HG03354 (cell line): ENCODE measurements around the gene ZNF446.
"Not testable (repeated sequence)": the region's sequence is repeated elsewhere in the genome, so short reads cannot be mapped to it uniquely, and the experiment has no call there.

Experiments used
- ATAC-seq: cut with Tn5 transposase; IDR thresholded peaks from one replicate; pipeline ENCODE4 v1.9.1; 2021; ENCODE audit warnings: mild to moderate bottlenecking; ENCODE audit not compliant: unreplicated experiment, poor library complexity, severe bottlenecking

ZNF446 gene

DNA sequence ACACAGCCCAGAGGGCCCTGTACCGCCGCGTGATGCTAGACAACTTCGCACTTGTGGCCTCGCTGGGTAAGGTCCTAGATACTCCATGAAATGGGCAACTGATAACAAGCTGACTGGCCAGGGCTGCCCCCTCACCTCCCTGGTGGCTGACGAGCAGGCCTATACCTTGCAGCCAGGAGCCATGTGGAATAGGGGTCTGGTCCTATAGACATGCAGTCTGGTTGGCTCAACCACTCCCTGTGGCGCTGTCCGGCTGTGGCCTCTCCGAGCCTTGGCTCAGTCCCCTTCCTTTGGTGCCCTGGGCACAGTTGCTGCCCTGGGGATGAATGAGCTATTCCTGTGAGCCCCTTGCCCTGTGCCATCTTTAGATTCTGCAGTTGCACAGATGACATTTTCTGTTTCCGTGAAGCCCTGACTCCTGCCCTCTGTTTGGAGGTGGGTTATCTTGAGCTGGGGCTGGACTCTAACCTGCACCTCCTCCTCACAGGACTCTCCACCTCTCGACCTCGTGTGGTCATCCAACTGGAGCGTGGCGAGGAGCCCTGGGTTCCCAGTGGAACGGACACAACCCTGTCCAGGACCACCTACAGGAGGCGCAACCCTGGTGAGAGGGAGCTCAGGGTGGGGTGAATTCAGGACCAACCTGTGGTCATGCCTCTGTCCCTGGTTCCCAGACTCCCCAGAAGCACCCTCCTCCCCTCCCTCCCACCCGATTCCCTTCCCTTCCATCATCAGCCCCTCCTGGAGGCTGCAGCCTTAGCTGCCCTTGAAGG is 6.7 kb upstream of the ZNF446 start:
- ATAC-seq = no peak

DNA sequence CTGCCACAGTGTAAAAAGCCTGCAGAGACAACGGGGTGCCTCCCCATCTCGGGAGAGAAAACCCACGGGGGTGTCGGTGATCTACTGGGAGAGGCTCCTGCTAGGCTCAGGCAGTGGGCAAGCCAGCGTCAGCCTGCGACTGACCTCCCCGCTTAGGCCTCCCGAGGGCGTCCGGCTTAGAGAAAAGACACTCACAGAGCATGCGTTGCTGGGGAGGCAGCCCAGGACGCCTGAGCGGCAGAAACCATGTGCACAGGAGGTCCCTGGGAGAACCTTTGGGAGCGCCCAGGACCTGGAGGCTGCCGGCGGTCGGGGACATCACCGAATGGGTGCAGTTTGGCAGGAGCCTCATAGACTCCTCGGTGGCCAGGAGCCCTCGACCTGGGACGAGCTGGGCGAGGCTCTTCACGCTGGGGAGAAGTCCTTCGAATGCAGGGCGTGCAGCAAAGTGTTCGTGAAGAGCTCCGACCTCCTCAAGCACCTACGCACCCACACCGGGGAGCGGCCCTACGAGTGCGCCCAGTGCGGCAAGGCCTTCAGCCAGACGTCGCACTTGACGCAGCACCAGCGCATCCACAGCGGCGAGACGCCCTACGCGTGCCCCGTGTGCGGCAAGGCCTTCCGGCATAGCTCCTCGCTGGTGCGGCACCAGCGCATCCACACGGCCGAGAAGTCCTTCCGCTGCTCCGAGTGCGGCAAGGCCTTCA is 5.2 kb upstream of the ZNF446 start:
- ATAC-seq = not testable (repeated sequence)

DNA sequence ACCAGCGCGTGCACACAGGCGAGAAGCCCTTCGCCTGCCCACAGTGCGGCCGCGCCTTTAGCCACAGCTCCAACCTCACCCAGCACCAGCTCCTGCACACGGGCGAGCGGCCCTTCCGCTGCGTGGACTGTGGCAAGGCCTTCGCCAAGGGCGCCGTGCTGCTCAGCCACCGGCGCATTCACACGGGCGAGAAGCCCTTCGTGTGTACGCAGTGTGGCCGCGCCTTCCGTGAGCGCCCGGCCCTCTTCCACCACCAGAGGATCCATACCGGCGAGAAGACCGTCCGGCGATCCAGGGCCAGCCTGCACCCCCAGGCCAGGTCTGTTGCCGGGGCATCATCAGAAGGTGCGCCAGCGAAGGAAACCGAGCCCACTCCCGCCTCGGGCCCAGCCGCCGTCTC is 4.4 kb upstream of the ZNF446 start:
- ATAC-seq = no peak

DNA sequence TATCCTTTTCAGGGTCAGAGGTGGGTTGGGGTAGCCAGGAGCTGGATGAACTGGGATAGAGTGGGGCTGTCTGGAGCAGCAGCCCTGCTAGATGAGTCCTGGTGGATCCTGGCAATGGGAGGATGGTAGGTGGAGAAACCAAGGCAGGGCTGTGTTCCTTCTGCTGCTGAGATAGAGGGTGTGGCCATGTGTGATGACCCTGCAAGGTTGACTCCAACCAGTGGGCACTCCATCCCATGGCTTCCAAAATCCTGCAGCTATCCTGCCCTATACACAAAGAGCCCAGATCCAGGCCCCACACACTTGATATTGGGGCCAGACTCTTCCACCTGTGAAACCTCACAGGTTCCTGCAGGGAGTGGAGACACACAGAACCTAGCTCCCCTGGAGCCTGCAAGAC is 2.4 kb upstream of the ZNF446 start:
- no peak for ATAC-seq

DNA sequence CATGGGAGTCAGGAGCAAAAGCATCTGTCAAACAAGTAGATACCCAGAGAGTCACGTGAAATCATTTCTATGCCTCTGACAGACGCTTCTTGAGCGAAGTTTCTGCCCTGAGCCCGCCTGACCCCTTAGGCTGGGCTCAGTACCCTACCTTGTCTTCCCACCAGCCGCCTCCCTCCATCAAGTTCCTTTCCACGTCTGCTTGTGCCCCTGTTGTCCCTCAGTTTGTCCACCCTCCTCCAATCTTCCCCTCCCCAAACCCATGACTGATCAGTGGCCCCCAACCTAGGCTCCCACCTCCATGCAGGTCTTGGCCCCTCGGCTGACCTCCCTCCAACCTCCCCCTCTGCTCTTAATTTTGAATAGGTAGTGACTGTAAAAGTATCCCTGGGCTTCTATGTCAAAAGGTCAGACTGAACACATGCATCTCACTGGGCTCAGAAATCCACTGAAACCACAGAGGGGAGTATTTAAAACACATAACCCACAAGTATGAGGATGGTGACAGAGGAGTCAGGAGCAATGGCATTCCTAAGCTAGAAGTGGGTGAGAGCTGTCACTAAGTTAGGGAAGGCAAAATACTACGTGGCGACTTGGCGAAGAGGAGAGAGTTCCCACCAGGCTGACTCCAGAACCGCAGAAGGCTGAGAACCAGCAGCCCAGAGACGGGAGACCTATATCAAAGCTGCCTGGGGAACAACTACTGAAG is 1.7 kb upstream of the ZNF446 start:
- no peak for ATAC-seq

DNA sequence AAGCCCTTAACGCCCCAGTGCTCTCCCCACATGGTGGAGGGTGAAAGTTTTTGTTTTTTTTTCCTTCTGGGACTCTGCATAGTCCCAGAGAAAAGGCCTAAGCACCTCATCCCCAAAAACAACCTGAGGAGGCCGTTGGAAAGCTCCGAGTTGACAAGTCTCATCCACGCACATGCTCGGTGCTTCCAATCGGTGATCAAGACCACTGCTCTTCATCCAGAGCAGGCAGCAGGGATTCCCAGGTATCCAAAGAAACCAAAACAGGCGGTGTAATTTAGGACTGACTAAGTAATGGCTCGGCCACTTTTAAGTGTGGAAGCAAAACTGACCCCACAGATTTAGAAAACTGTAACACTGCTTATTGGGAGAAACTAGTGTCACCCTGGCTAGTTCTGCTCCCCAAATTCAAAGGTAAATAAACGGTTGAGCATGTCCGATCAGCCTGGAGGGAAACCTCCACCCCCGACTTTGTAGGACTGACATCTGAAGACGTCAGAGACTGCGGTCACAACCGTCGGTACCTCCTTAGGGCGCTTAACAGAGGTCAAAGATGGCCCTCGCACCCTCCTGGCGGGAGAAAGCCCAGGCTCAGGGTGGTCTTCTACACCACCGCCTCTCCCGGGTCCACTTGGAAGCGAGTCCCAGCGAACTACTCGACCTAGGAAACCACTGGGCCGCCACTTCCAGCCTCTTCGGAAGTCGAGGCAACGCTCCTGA is 997 bp upstream of the ZNF446 start:
- ATAC-seq = peak; percentile 10

DNA sequence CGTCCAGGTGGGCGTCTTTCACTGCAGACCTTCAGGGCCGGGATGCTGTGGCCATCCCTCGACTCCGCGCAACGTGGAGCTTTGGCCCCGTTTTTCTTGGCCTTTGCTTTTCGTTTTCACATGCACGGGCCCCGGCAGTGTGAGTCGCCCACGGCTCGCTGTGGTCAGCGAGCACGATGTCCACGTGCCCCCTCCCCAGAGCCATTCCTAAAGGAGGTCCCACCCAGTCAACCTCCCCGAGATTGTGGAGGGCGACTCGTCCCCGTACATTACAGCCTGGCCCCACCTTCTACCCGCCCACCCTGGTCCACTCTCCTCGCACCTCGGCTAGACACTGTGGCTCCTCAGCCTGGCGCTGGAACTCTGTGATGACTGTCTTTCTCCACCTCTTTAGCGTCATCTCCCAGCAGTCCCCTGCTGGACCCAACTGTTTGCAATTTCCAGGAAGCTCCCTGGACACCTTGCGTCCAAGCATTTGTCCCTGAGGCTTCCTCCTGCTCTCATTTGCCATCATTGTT is 405 bp downstream of the ZNF446 start:
- no peak for ATAC-seq

DNA sequence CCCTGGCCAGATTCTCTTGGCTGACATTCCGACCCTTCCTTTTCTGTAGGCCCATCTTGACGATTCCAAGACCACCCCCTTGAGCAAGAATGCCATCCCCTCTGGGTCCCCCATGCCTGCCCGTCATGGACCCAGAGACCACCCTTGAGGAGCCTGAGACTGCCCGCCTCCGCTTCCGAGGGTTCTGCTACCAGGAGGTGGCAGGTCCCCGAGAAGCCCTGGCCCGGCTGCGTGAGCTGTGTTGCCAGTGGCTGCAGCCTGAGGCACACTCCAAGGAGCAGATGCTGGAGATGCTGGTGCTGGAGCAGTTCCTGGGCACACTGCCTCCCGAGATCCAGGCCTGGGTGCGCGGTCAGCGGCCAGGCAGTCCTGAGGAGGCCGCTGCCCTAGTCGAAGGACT is 978 bp downstream of the ZNF446 start:
- no peak for ATAC-seq

DNA sequence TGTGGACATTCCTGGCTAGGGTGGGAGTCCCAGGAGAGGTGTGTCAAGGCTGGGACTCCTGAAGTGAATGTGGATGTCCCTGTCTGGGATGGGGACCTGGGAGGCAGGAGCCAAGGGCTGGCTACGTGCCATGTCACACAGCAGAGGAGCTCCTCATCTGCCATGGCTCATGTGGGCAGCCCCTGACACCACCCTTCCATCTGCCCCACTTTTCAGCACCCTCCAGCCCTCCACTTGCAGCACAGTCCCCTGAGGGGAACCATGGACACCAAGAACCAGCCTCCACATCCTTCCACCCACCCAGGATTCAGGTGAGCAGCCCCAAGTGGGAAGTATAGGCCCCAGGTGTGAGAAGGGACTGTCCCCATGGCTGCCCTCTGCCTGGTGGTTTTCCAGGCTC is 1.7 kb downstream of the ZNF446 start:
- ATAC-seq = no peak

DNA sequence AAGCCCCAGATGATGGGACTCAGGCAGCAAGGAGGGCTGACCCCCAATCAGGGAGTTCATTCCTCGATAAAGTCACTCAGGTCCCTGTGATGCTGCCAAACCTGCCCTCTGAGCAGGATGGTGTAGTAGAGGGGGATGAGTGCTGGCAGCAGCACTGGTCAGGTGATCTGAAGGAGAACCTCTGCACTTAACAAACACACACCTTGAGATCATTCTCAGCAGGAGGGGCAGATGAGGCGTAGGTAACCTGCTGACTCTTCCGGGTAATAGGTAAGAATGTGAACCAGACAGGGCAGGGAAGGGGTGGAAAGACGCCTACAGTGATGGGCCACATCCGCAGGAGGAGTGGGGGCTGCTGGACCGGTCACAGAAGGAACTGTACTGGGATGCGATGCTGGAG is 3.2 kb downstream of the ZNF446 start:
- no peak for ATAC-seq

DNA sequence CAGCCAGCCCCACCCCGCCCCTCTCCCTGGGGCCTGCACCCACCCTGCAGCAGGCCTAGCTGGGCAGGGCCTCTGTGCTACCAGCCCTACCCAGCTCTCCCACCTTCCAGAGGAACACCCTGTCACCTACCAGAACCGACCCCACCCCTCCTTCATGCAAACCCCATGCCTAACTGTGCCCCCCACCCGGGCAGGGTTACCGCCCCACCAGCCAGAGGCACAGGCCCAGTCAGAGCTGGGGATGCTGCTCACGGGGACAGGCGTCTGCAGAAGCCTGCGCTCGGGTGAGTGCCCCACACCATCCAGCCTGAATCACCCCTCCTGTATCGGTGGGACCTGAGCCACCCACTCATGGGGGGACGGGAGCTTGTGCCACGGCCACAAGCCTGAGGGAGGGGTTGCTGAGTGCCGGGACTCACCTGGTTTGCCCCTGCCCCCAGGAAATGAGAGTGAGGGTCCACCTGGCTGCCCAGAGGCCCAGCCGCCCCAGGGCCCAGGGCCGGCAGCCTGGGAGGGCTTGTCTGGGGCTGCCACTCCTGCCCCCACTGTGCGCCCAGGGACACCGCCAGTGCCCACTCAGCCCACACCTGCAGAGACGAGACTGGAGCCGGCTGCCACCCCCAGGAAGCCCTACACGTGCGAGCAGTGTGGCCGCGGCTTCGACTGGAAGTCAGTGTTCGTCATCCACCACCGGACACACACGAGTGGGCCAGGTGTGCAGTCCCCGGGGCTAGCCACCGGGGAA is 3.8 kb downstream of the ZNF446 start:
- no peak for ATAC-seq

DNA sequence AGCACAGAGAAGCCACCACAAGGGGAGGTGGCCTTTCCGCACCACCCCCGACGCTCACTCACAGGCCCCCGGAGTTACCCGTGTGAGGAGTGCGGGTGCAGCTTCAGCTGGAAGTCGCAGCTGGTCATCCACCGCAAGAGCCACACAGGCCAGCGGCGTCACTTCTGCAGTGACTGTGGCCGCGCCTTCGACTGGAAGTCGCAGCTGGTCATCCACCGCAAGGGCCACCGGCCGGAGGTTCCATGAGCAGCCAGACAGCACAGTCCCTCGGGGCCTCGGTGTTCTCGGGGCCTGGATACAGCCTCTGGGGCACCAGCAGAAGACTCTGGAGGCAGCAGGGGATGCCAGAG is 4.3 kb downstream of the ZNF446 start:
- ATAC-seq = no peak

DNA sequence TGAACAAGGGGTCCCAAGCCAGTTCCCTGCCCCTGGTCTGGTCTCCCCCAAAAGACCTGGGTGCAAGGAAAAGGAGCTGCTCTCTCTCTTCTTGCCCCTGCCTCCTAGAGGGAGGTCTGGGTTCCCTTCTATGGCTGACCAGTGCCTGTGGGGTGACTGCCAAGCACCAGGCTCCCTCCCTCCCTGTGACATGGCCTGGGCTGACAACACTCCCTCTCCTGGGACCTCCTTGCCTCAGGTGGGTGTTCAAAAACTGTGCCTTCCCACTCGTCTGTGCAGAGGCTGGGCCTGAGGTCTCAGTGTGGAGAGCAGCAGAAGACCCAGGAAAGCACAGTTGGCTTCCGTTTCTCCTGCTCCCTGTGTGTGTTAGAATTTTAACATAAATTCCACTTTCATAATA is 4.7 kb downstream of the ZNF446 start:
- ATAC-seq = no peak

DNA sequence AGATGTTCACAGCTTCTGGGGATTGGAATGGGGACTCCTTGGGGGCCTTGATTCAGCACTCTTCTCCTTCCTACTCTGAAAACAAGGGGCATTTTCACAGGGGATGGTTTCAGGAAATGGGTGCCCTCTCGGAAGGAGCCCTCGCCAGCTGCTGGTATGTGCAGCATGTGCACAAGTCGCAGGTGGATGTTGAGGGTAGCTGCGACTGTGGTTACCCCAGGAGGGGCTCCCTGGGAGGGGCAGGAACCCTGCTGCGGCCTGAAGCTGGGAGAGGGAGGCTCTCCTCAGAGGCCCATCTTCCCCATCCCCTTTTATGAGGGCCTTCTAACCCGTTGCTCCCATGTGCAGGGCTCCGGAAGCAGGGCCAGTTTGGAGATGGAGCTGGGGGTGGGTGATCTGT is 6.2 kb downstream of the ZNF446 start:
- no peak for ATAC-seq

DNA sequence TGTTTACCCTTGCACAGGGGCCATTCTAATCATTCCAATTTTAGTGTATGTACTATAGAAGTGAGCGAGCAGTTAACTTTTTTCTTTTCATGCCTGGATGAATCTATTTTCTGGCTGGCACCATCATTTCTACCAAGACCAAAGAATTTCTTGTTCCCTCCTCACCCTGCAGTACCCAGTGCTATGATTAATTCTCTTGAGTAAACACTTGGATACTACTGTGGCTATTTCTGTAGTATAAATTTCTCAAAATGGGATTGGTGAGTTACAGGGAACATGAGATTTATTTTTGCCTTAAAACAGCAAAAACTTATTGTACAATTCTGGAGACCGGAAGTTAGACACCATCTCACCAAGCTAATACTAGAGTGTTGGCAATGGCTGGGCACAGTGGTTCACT is 7.6 kb downstream of the ZNF446 start:
- ATAC-seq = no peak

DNA sequence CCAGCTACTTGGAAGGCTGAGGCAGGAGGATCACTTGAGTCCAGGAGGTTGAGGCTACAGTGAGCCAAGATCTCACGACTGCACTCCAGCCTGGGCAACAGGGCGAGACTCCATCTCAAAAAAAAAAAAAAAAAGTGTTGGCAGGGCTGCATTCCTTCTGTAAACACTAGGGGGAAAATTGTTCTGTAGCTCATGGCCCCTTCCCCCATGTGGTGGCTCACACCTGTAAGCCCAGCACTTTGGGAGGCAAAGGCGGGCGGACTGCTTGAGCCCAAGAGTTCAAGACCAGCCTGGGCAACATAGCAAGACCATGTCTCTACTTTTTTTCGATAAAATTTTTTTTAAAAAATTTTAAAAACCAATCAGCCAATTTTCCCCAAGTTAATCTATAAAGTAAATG is 8.2 kb downstream of the ZNF446 start:
- ATAC-seq = not testable (repeated sequence)

DNA sequence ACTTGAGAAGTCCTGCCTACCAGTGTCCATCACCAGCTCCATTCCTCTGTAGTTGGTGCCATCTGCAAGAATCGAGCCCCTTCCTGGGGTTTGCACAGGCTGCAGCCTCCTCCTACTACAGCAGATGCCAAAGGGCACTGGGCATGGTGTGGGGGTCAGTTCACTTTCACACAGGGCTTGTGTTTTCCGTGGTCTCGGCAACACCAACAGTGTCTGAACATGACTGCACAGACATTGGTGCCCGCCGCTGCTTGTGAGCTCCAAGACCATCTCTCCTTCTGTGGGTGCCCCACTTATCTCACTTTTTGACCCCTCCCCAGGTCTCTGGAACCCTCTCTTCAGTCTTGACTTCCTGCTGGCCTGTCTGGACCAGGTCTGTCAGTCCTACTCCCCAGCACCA is 15.2 kb downstream of the ZNF446 start:
- ATAC-seq = no peak

DNA sequence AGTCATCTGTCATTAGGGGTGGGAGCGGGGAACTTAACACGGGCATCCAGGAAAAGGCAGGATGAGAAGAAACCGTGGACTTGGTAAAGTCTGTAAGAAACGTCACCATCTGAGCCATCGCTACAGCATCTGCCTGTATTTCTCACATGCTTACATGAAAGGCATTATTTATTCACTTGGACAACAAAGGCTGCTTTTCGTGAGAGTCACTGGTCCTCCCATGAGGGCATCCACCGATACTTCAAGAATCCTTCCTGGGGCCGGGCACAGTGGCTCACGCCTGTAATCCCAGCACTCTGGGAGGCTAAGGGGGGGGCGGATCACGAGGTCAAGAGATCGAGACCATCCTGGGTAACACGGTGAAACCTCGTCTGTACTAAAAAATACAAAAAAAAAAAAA is 16.1 kb downstream of the ZNF446 start:
- no peak for ATAC-seq

DNA sequence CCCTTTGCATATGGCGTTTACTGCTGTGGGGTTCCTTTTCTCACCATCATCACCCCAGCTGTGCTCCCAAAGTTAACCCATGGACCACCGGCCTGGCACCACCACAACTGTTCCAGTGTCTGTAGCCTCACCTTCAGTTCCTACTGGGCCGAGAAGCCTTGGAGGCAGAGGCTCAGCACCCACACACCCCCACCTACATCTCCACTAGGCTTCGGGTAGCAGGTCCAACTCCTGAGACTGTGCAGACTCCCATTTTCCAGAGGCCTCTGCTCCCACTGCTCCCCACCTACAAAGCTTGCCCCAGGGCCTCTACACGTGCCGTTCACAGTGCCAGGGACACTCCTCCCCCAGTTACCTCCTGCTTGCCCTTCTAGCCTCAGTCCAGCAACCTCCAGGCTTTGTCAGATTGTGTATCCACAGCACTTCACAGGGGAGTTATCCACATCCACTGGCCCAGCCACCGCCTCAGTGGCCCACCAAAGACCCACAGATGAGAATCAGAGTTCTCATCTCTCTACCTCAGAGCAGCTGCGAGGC is 21.6 kb downstream of the ZNF446 start:
- no peak for ATAC-seq
